GM13976 (cell line): ENCODE measurements around the gene RANBP17.

Experiments
- DNase-seq: peaks from one replicate; pipeline ENCODE4 v3.0.0; 2012; ENCODE audit warnings: low spot score
- CTCF ChIP-seq: IDR thresholded peaks from 2 replicates; pipeline ENCODE4 v1.5.1; 2012; ENCODE audit warnings: borderline replicate concordance, mild to moderate bottlenecking; ENCODE audit not compliant: insufficient read depth; ENCODE audit errors: extremely low read depth, missing control alignments, control extremely low read depth
- in situ Hi-C: fragments of 300-500 bp; cut with MboI; formaldehyde crosslinking; loops from one replicate; pipeline ENCODE4 v1.12.0; 2022; ENCODE audit warnings: low sequenced_read_pairs, mixed read lengths, inconsistent platforms; ENCODE audit not compliant: unreplicated experiment

Gene RANBP17

GRCh38 chr5:171261361-171261760 lies 399.5 kb downstream of the RANBP17 start:
- no peak for TF ChIP-seq CTCF
- no peak for DNase-seq
- in situ Hi-C loops: no loop called here

GRCh38 chr5:171261904-171262303 lies 400.1 kb downstream of the RANBP17 start:
- no peak for DNase-seq
- in situ Hi-C loops: no loop called here

GRCh38 chr5:171263181-171263580 lies 401.4 kb downstream of the RANBP17 start:
- no peak for DNase-seq
- no peak for TF ChIP-seq CTCF
- in situ Hi-C loops: no loop called here

More at GRCh38 chr5:171261904-171262303, 400.1 kb downstream of the RANBP17 start:
- no peak for TF ChIP-seq CTCF

GRCh38 chr5:171264843-171265242 lies 403.0 kb downstream of the RANBP17 start:
- in situ Hi-C loops: no loop called here
- TF ChIP-seq CTCF: no peak
- DNase-seq: no peak

GRCh38 chr5:171268700-171269620 lies 407.1 kb downstream of the RANBP17 start:
- no peak for TF ChIP-seq CTCF
- DNase-seq: no peak
- in situ Hi-C loops: no loop called here

GRCh38 chr5:171269717-171270116 lies 407.9 kb downstream of the RANBP17 start:
- no peak for TF ChIP-seq CTCF
- no peak for DNase-seq
- in situ Hi-C loops: no loop called here
